Measurements from ENCODE around the gene KIAA1671.

KIAA1671 gene

GRCh38 chr22:25176799-25177198 lies 224.3 kb downstream of the KIAA1671 start:
- TF ChIP-seq SIN3A (IDR thresholded peaks at IDR 0.05; ENCODE audit: borderline replicate concordance, insufficient read depth, low read length): no peak
- TF ChIP-seq POLR2AphosphoS5 (IDR thresholded peaks at IDR 0.05; ENCODE audit: low read depth, low read length): no peak
- TF ChIP-seq REST (IDR thresholded peaks at IDR 0.05; ENCODE audit: insufficient read depth in 1 of 2, low read depth in 2 of 2, low read length in 2 of 2): no peak
- TF ChIP-seq TAF1 (IDR thresholded peaks at IDR 0.05; ENCODE audit: borderline replicate concordance, insufficient read depth, low read length): no peak
- TF ChIP-seq FOXP2 (optimal IDR thresholded peaks at IDR 0.05; ENCODE audit: borderline replicate concordance, extremely low read depth, extremely low read length, insufficient read depth): no peak

- TF ChIP-seq SIN3A (IDR thresholded peaks at IDR 0.05; ENCODE audit: borderline replicate concordance, insufficient read depth, low read length): no peak
- no peak for TF ChIP-seq TAF1 (IDR thresholded peaks at IDR 0.05; ENCODE audit: borderline replicate concordance, insufficient read depth, low read length)
- TF ChIP-seq REST (IDR thresholded peaks at IDR 0.05; ENCODE audit: insufficient read depth in 1 of 2, low read depth in 2 of 2, low read length in 2 of 2): no peak
- TF ChIP-seq FOXP2 (optimal IDR thresholded peaks at IDR 0.05; ENCODE audit: borderline replicate concordance, extremely low read depth, extremely low read length, insufficient read depth): no peak
- TF ChIP-seq POLR2AphosphoS5 (IDR thresholded peaks at IDR 0.05; ENCODE audit: low read depth, low read length): no peak
Measured at GRCh38 chr22:25177226-25177625, 224.7 kb downstream of the KIAA1671 start.

- TF ChIP-seq TAF1 (IDR thresholded peaks at IDR 0.05; ENCODE audit: borderline replicate concordance, insufficient read depth, low read length): no peak
- TF ChIP-seq POLR2AphosphoS5 (IDR thresholded peaks at IDR 0.05; ENCODE audit: low read depth, low read length): no peak
- TF ChIP-seq REST (IDR thresholded peaks at IDR 0.05; ENCODE audit: insufficient read depth in 1 of 2, low read depth in 2 of 2, low read length in 2 of 2): no peak
Measured at GRCh38 chr22:25177895-25178294, 225.4 kb downstream of the KIAA1671 start.

- no peak for TF ChIP-seq TAF1 (IDR thresholded peaks at IDR 0.05; ENCODE audit: borderline replicate concordance, insufficient read depth, low read length)
- no peak for TF ChIP-seq POLR2AphosphoS5 (IDR thresholded peaks at IDR 0.05; ENCODE audit: low read depth, low read length)
- TF ChIP-seq SIN3A (IDR thresholded peaks at IDR 0.05; ENCODE audit: borderline replicate concordance, insufficient read depth, low read length): no peak
Measured at GRCh38 chr22:25182131-25183110, 229.9 kb downstream of the KIAA1671 start.

GRCh38 chr22:25183949-25184619 lies 231.6 kb downstream of the KIAA1671 start:
- TF ChIP-seq SIN3A (IDR thresholded peaks at IDR 0.05; ENCODE audit: borderline replicate concordance, insufficient read depth, low read length) (no peak), POLR2AphosphoS5 (IDR thresholded peaks at IDR 0.05; ENCODE audit: low read depth, low read length) (no peak), FOXP2 (optimal IDR thresholded peaks at IDR 0.05; ENCODE audit: borderline replicate concordance, extremely low read depth, extremely low read length, insufficient read depth) (no peak)

- TF ChIP-seq SIN3A (IDR thresholded peaks at IDR 0.05; ENCODE audit: borderline replicate concordance, insufficient read depth, low read length) (no peak), POLR2AphosphoS5 (IDR thresholded peaks at IDR 0.05; ENCODE audit: low read depth, low read length) (no peak), TAF1 (IDR thresholded peaks at IDR 0.05; ENCODE audit: borderline replicate concordance, insufficient read depth, low read length) (no peak), REST (IDR thresholded peaks at IDR 0.05; ENCODE audit: insufficient read depth in 1 of 2, low read depth in 2 of 2, low read length in 2 of 2) (no peak), FOXP2 (optimal IDR thresholded peaks at IDR 0.05; ENCODE audit: borderline replicate concordance, extremely low read depth, extremely low read length, insufficient read depth) (no peak)
Measured at GRCh38 chr22:25186140-25186539, 233.6 kb downstream of the KIAA1671 start.

All from PFSK-1 (cell line).